ENCODE measurements around the gene BMP6. TPM values are rescaled to one million over a fixed set of nuclear protein-coding genes. Genes with fewer than 3 reads are reported as not detected.
A peak's percentile ranks its signal among the peaks of the same experiment; 100 is the strongest.

The BMP6 gene
- total and polyA plus RNA-seq, 11 donors, result 1.1 to 5.1 (median 2.7) TPM

DNA sequence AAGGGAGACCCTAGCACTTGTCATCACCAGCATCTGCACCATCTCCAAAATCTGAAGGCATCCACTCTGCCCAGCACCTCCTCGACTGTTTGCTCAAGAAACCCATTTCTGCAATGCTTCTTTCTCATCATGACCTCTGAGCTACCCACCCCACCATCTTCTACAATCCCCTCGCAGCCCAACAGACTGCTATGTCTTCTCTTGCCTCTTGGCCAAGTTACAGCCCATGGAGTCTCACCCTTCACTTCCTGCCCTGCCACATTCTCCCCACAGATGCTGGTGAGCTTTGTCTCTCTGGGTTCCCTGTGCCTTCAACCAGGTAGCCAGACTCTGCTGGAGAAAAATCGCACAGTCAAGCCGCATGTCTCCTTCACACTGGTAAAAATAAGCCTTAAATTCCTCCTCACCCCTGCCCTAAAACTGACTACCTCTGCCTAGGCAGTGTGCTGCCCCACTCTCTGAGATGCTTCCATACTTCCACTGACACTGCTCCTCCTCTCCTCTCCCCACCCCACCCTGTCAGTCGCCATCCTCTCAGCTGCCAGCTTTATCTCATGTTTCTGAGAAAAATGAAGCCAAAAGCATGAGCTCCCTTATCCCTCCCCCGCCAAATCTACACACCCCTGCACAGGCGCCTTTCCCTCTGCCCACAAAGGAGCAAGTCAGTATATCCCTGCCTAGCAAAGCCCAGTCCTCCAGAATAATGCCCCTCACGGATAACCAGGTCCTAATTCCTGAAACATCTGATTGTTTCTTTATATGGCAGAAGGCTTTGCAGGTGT lies 187.0 kb downstream of the BMP6 start:
- ATAC-seq (no peak), DNase-seq (no peak)
- no peaks in the 10 kb centered on the region for H3K36me3 ChIP-seq
- no peak overlapping the region for H3K27ac ChIP-seq
- H3K9me3 ChIP-seq, result no peaks in the 10 kb centered on the region
- 68 to 80% (median 74%) methylated on average over 8 of the region's 8 CpGs for WGBS, 4 donors
- H3K4me3 ChIP-seq, result no peak overlapping the region
- intact Hi-C loops (cut with DNase I), result loop anchor here in 7 of 10 donors (5.0 to 10.0 kb wide), 9 partner anchors 62 to 191 kb away; partner anchors contain the start of genes BMP6 (in 3 of the 7) and BLOC1S5 (in 1 of the 7)
- TF ChIP-seq, protein P1, sequence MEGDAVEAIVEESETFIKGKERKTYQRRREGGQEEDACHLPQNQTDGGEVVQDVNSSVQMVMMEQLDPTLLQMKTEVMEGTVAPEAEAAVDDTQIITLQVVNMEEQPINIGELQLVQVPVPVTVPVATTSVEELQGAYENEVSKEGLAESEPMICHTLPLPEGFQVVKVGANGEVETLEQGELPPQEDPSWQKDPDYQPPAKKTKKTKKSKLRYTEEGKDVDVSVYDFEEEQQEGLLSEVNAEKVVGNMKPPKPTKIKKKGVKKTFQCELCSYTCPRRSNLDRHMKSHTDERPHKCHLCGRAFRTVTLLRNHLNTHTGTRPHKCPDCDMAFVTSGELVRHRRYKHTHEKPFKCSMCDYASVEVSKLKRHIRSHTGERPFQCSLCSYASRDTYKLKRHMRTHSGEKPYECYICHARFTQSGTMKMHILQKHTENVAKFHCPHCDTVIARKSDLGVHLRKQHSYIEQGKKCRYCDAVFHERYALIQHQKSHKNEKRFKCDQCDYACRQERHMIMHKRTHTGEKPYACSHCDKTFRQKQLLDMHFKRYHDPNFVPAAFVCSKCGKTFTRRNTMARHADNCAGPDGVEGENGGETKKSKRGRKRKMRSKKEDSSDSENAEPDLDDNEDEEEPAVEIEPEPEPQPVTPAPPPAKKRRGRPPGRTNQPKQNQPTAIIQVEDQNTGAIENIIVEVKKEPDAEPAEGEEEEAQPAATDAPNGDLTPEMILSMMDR (IDR thresholded peaks at IDR 0.05), result no peak
- TF ChIP-seq POLR2A (IDR thresholded peaks at IDR 0.05), result no peak
- peaks cover 0 to 33% (median 13%) of the 10 kb centered on the region in 12 donors for H3K4me1 ChIP-seq
- H3K27me3 ChIP-seq, result no peaks in the 10 kb centered on the region

DNA sequence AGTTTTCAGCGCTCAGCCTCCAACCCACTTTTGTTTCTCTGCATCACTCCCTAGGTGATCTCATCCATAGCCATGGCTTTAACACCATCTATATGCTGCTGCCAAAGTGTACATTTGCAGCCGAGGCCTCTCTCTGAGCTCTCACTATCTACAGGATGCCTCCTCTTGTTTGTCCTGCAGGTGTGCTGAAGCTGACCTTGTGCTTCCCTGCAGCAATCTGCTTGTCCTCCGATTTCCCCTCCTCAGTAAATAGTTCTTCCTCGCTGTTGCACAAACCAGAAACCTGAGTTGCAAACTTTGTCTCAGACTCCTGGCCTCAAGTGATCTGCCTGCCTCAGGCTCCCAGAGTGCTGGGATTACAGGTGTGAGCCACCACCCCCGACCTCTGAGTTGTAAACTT lies 188.4 kb downstream of the BMP6 start:
- intact Hi-C loops (cut with DNase I), result loop anchor here in 7 of 10 donors (5.0 to 10.0 kb wide), 9 partner anchors 60 to 192 kb away; partner anchors contain the start of genes BMP6 (in 3 of the 7) and BLOC1S5 (in 1 of the 7)
- DNase-seq (no peak), ATAC-seq (no peak)
- Histone ChIP-seq H3K27me3 (no peaks in the 10 kb centered on the region), H3K9me3 (no peaks in the 10 kb centered on the region), H3K27ac (no peak overlapping the region), H3K36me3 (no peaks in the 10 kb centered on the region), H3K4me1 (peaks cover 0 to 21% (median 8%) of the 10 kb centered on the region in 12 donors), H3K4me3 (no peak overlapping the region)
- TF ChIP-seq, protein P1 (IDR thresholded peaks at IDR 0.05), result no peak
- TF ChIP-seq POLR2A (IDR thresholded peaks at IDR 0.05), result no peak
- 86 to 92% (median 89%) methylated on average over 5 of the region's 5 CpGs for WGBS, 4 donors

DNA sequence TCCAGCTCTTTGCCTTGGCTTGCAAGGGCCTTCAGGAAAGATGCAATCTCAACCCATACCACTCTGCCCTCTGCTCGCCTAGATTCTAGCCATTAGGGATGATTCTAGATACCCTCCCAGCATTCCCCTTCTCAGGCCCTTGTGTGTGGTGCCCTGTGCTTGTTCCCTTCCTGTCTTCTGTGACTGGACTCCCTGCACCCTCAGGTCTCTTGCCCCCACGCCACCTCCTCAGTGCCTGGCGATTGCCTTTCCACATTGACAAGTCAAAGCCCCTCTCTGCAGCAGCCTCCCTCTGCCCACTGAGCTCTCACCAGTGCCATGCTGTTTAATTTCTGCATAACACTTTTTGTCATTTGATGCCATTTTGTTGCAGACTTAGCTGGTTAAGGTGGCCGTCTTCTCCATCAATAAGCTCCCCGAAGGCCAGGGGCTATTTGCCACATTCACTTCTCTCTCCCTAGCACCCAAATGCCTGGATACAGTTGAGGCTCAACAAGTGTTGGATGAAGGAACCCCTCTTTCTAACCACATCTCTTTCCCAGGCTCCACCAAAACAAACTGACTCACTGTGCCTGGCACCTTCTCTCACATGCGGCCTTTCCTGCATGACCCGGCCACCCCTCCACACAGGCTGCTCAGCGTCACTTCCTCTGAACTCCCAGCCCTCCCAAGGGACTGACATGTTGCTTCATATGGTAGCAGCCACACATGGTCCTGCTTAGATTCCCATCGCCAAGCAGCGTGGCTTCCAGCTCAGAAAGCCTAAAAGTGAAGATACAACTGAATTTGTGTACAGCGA lies 189.3 kb downstream of the BMP6 start:
- DNase-seq, result peak; percentile 63 to 84 (median 75)

More for the DNA sequence above, 189.3 kb downstream of the BMP6 start:
- Histone ChIP-seq H3K27ac (peak overlapping the region in 4 of 12 donors; percentile 4 to 29 (median 18)), H3K4me1 (peaks cover 0 to 18% (median 5%) of the 10 kb centered on the region in 12 donors), H3K9me3 (no peaks in the 10 kb centered on the region), H3K36me3 (no peaks in the 10 kb centered on the region), H3K4me3 (no peak overlapping the region), H3K27me3 (no peaks in the 10 kb centered on the region)
- no peak for TF ChIP-seq POLR2A (IDR thresholded peaks at IDR 0.05)
- TF ChIP-seq, protein P1 (IDR thresholded peaks at IDR 0.05), result no peak
- intact Hi-C loops (cut with DNase I), result loop anchor here in 8 of 10 donors (5.0 to 10.0 kb wide), 10 partner anchors 52 to 193 kb away; partner anchors contain the start of genes BMP6 (in 3 of the 8) and BLOC1S5 (in 1 of the 8)
- WGBS, 4 donors, result 71 to 79% (median 71%) methylated on average over 11 of the region's 11 CpGs
- peak in 3 of 4 donors; percentile 59 to 75 (median 68) for ATAC-seq

All from heart left ventricle (tissue), 16 donors.